Natural killer cell (primary cell): ENCODE measurements around the gene KHNYN. TPM values are rescaled to one million over a fixed set of nuclear protein-coding genes. Genes with fewer than 3 reads are reported as not detected.

Experiments used
- ATAC-seq, 3 donors: fragments of 150-1000 bp in 2 of 3; fragments of 200-7000 bp in 1 of 3; cut with Tn5 transposase; 1 replicate in 1 of 3; 2 replicates in 2 of 3; pipeline ENCODE4 v1.10.0; 2021; ENCODE audit warnings: mild to moderate bottlenecking in 2 of 3, moderate library complexity in 2 of 3
- DNase-seq, 2 donors: peaks; one replicate each; pipeline versions ENCODE4 v3.0.0 to v3.0.0-alpha.2; 2013 to 2021; ENCODE audit warnings: mixed read lengths in 1 of 2
- H3K27ac ChIP-seq: one replicate; pipeline ENCODE4 v1.5.1; 2013; ENCODE audit warnings: mild to moderate bottlenecking, low read length
- H3K27me3 ChIP-seq: one replicate; pipeline ENCODE4 v1.6.1; 2013; ENCODE audit warnings: low read length; ENCODE audit not compliant: control insufficient read depth, insufficient read depth
- H3K36me3 ChIP-seq: one replicate; pipeline ENCODE4 v1.6.1; 2013; ENCODE audit warnings: low read length; ENCODE audit not compliant: control insufficient read depth, insufficient read depth
- H3K4me1 ChIP-seq: one replicate; pipeline ENCODE4 v1.6.1; 2013; ENCODE audit warnings: low read length; ENCODE audit not compliant: control insufficient read depth, insufficient read depth
- H3K4me3 ChIP-seq: one replicate; pipeline ENCODE4 v1.5.1; 2013; ENCODE audit warnings: low read length
- H3K9me3 ChIP-seq: one replicate; pipeline ENCODE4 v1.6.1; 2013; ENCODE audit warnings: low read length; ENCODE audit not compliant: control insufficient read depth, insufficient read depth
- H3K27ac Mint-ChIP-seq, 2 donors: one replicate each; pipeline ENCODE4 v1.8.0; 2022; ENCODE audit warnings: mild to moderate bottlenecking in 2 of 2, mixed read lengths in 2 of 2, moderate library complexity in 1 of 2
- H3K27me3 Mint-ChIP-seq, 2 donors: one replicate each; pipeline ENCODE4 v1.8.0; 2022; ENCODE audit warnings: low read depth in 2 of 2, mixed read lengths in 2 of 2
- H3K36me3 Mint-ChIP-seq: one replicate; pipeline ENCODE4 v1.8.0; 2022; ENCODE audit warnings: mixed read lengths
- H3K4me1 Mint-ChIP-seq, 2 donors: one replicate each; pipeline ENCODE4 v1.8.0; 2022; ENCODE audit warnings: mixed read lengths in 2 of 2
- H3K4me3 Mint-ChIP-seq: one replicate; pipeline ENCODE4 v1.8.0; 2022; ENCODE audit warnings: mild to moderate bottlenecking, moderate library complexity, mixed read lengths
- H3K9me3 Mint-ChIP-seq, 2 donors: one replicate each; pipeline ENCODE4 v1.8.0; 2022; ENCODE audit warnings: mixed read lengths in 2 of 2
- WGBS: methylation state at CpG from one replicate; pipeline ENCODE4 v1.1.7; 2013; ENCODE audit warnings: missing lambda C conversion rate; ENCODE audit not compliant: insufficient coverage; 5-methylcytosine and 5-hydroxymethylcytosine counted together
- intact Hi-C: fragments of 100-400 bp; cut with micrococcal nuclease; formaldehyde crosslinking; loops from one replicate; pipeline ENCODE4 v1.14.2; 2022
- total RNA-seq, 4 donors: library from RNA; stranded (reverse); fragments of 120-200 nt in 1 of 4; gene quantifications; one replicate each; pipeline versions ENCODE4 v1.2.3 to v1.2.4, GENCODE V29; 2013 to 2022
- TF ChIP-seq, protein P1 (sequence below): fragments of 200-600 bp; IDR thresholded peaks from one replicate; pipeline ENCODE4 v1.8.0; 2022; ENCODE audit warnings: antibody characterized with exemption

KHNYN gene
- total RNA-seq, 3 donors from 2014 or later (not counting 1 experiment from before 2014, with no cell fraction given), result 106 to 141 (median 116) TPM

DNA sequence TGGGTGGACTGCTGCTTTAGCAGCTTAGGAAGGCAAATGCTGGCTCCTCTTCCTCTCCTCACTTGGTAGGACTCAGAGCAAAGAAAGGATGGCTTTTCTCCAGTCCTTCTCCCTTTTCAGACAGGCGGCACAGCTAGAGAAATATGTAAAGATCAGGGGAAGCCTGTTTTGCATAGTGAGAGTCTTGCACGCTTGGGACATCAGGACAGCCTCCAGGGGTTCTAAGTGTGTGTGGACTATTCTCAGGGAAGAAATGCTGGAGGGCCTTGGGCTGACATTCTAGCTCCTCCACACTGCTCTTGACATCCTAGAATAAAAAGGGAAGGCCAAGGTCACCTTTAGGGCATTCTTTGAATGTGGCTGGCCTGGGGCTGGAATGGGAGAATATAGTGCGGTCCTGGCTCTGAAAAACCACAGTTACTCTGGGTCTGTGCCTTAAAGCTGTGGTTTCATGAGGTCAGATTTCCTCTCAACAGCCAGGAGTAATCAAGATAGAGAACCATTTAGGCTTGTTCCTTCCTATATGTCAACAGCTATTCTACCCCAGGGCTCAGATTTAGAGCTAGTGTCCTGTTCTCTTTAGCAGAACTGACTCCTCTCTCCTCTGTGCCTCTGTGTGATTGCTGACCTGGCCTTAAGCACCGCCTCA, 54.0 kb downstream of the KHNYN start:
- Histone ChIP-seq H3K4me3 (no peak overlapping the region), H3K9me3 (no peaks in the 10 kb centered on the region), H3K36me3 (no peaks in the 10 kb centered on the region), H3K27me3 (no peaks in the 10 kb centered on the region), H3K4me1 (peaks cover 15% of the 10 kb centered on the region), H3K27ac (no peak overlapping the region)
- peak in 1 of 3 donors; percentile 34 for ATAC-seq
- Mint-ChIP-seq H3K36me3 (no peaks in the 10 kb centered on the region), H3K4me3 (no peak overlapping the region), H3K27ac (peak overlapping the region in 1 of 2 donors; percentile 4), H3K4me1 (peaks cover 12 to 20% of the 10 kb centered on the region in 2 donors), H3K27me3 (no peaks in the 10 kb centered on the region), H3K9me3 (no peaks in the 10 kb centered on the region)
- peak in 1 of 2 donors; percentile 47 for DNase-seq
- TF ChIP-seq, protein P1, sequence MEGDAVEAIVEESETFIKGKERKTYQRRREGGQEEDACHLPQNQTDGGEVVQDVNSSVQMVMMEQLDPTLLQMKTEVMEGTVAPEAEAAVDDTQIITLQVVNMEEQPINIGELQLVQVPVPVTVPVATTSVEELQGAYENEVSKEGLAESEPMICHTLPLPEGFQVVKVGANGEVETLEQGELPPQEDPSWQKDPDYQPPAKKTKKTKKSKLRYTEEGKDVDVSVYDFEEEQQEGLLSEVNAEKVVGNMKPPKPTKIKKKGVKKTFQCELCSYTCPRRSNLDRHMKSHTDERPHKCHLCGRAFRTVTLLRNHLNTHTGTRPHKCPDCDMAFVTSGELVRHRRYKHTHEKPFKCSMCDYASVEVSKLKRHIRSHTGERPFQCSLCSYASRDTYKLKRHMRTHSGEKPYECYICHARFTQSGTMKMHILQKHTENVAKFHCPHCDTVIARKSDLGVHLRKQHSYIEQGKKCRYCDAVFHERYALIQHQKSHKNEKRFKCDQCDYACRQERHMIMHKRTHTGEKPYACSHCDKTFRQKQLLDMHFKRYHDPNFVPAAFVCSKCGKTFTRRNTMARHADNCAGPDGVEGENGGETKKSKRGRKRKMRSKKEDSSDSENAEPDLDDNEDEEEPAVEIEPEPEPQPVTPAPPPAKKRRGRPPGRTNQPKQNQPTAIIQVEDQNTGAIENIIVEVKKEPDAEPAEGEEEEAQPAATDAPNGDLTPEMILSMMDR, result no peak
- WGBS, result 20% methylated on average over 3 of the region's 4 CpGs
- intact Hi-C loops, result loop anchor here (5.0 kb wide), 2 partner anchors 194 to 649 kb away; no protein-coding TSS in a partner anchor

Other genes with a start within 250 kb of the KHNYN start
- gene IPO4, start 241.1 kb upstream of the KHNYN start, total RNA-seq, result 10 to 100 TPM; 46.2 to 61.5 (median 51.9) TPM
- 10 to 100 TPM; 15.2 to 32.1 (median 28.7) TPM for gene TM9SF1, start 234.5 kb upstream of the KHNYN start, total RNA-seq
- 1 to 10 TPM; 1.3 to 2.9 (median 1.5) TPM for gene TSSK4, start 224.3 kb upstream of the KHNYN start, total RNA-seq
- 100 to 1,000 TPM; 105 to 118 (median 115) TPM for gene CHMP4A, start 216.5 kb upstream of the KHNYN start, total RNA-seq
- gene MDP1, start 213.9 kb upstream of the KHNYN start, total RNA-seq, result 1 to 10 TPM; 4.0 to 6.1 (median 5.5) TPM
- gene NEDD8, start 197.6 kb upstream of the KHNYN start, total RNA-seq, result 100 to 1,000 TPM in 1 of 3 donors, 10 to 100 TPM in 2; 93.6 to 109 (median 95.9) TPM
- gene GMPR2, start 197.0 kb upstream of the KHNYN start, total RNA-seq, result 10 to 100 TPM; 46.5 to 63.3 (median 53.3) TPM
- gene TINF2, start 187.3 kb upstream of the KHNYN start, total RNA-seq, result 100 to 1,000 TPM; 158 to 269 (median 176) TPM
- gene TGM1, start 166.8 kb upstream of the KHNYN start, total RNA-seq, result 1 to 10 TPM; 1.7 to 4.9 (median 4.7) TPM
- 10 to 100 TPM; 72.9 to 95.1 (median 88.5) TPM for gene RABGGTA, start 158.4 kb upstream of the KHNYN start, total RNA-seq
- 10 to 100 TPM; 39.8 to 59.0 (median 43.3) TPM for gene DHRS1, start 130.2 kb upstream of the KHNYN start, total RNA-seq
- 10 to 100 TPM; 34.9 to 47.8 (median 39.2) TPM for gene NOP9, start 130.1 kb upstream of the KHNYN start, total RNA-seq
- gene CIDEB, start 122.0 kb upstream of the KHNYN start, total RNA-seq, result 10 to 100 TPM; 40.0 to 59.6 (median 46.6) TPM
- gene LTB4R2, start 119.8 kb upstream of the KHNYN start, total RNA-seq, result 10 to 100 TPM; 27.6 to 40.5 (median 37.4) TPM
- 10 to 100 TPM; 33.5 to 55.7 (median 49.7) TPM for gene LTB4R, start 118.5 kb upstream of the KHNYN start, total RNA-seq
- gene ADCY4, start 94.9 kb upstream of the KHNYN start, total RNA-seq, result 10 to 100 TPM in 2 of 3 donors, 1 to 10 TPM in 1; 9.8 to 17.6 (median 11.3) TPM
- gene RIPK3, start 90.0 kb upstream of the KHNYN start, total RNA-seq, result 10 to 100 TPM; 36.1 to 58.2 (median 45.5) TPM
- gene NFATC4, start 61.8 kb upstream of the KHNYN start, total RNA-seq, result not detected
- under 1 TPM; 0.23 to 0.53 (median 0.42) TPM for gene NYNRIN, start 31.0 kb upstream of the KHNYN start, total RNA-seq
- 1 to 10 TPM in 2 of 3 donors, under 1 TPM in 1; 0.75 to 1.5 (median 1.1) TPM for gene CBLN3, start 286 bp upstream of the KHNYN start, total RNA-seq
- gene SDR39U1, start 12.8 kb downstream of the KHNYN start, total RNA-seq, result 100 to 1,000 TPM in 2 of 3 donors, 10 to 100 TPM in 1; 97.1 to 106 (median 100) TPM
- gene CMA1, start 78.3 kb downstream of the KHNYN start, total RNA-seq, result under 1 TPM in 1 of 3 donors, not detected in 2; 0.63 TPM
- 1 to 10 TPM in 1 of 3 donors, under 1 TPM in 1, not detected in 1; 0.43 to 1.0 TPM for gene CTSG, start 146.3 kb downstream of the KHNYN start, total RNA-seq
- 100 to 1,000 TPM; 236 to 677 (median 284) TPM for gene GZMH, start 179.7 kb downstream of the KHNYN start, total RNA-seq
- 1,000 to 10,000 TPM; 1,176 to 1,565 (median 1,384) TPM for gene GZMB, start 204.2 kb downstream of the KHNYN start, total RNA-seq